ENCODE measurements around the gene ARID3B. TPM values are rescaled to one million over a fixed set of nuclear protein-coding genes. Genes with fewer than 3 reads are reported as not detected.

The ARID3B gene
- total RNA-seq, 1 donor from 2014 or later: 3.1 TPM

DNA sequence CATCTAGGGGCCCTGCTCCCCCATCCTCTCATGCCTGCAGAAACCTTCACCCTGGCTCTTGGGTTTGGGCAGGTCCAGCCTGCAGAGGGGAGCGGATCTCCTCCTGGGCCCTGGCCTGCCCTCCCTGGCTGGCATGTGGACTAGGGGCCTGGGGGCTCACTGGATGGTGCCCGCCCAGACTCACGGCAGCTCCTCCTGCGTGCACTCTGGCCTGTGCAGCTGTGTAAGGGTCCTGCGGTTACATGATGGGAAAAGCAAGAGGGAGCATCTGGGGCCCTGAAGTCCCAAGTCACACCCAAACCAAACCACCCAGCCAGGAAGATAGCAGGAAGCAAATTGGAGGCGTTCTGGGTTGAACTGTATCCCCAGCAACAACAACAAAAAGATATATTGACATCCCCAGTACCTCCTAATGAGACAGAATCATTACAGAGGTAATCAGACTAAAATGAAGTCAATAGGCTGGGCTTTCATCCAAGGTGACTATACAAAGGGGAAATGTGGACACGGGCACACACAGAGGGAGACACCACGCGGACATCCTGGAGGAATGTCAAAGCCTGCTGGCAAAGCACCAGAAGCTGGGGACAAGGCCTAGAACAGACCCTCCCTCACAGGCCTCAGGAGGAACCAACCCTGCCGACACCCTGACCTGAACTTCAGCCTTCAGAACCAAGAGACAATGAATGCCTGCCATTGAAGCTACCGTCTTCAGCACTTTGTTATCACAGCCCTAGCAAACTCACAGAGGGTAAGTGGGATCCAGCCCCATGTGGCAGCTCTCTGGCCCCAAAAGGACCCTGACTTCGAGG is 64.2 kb downstream of the ARID3B start:
- DNase-seq (ENCODE audit: low read depth): no peak

- DNase-seq (ENCODE audit: low read depth): no peak
Measured at GRCh38 chr15:74605795-74606150, 64.8 kb downstream of the ARID3B start.

GRCh38 chr15:74608786-74609185 is 67.8 kb downstream of the ARID3B start:
- DNase-seq (ENCODE audit: low read depth): no peak

- DNase-seq (ENCODE audit: low read depth): no peak
Measured at GRCh38 chr15:74609938-74610301, 68.9 kb downstream of the ARID3B start.

DNA sequence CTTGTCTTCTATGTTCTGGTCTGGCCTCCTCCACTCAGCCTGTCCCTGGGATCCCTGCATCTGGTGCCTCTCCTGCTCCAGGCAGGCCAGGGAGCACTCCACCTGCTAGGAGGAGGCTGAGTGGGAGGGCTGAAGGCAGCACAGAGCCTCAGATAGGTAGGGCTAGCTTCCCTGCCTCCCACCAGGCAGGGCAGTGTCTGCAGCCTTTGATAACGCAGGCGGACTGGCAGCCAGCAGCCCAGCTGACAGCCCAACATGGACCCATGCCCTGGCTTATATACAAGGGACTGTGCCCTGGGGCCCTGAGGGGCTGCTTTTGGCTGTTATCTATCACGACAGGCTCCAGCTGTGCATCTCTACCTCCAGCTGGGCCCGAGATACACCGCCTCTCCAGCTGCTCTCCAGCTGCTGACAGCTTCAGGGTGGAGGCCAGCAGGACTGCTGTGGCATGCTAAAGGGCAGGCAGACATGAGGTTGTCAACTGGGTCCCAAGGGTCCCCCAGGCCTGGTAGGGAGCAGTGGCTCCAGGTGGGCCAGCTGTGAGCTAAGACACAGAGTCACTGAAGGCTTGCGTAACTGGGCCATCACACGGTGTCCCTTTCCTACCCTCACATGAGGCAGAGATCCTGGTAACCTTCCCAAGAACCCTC is 69.4 kb downstream of the ARID3B start:
- DNase-seq (ENCODE audit: low read depth): no peak

- DNase-seq (ENCODE audit: low read depth): no peak
Measured at GRCh38 chr15:74611341-74611740, 70.3 kb downstream of the ARID3B start.

- DNase-seq (ENCODE audit: low read depth): no peak
Measured at GRCh38 chr15:74611834-74612233, 70.8 kb downstream of the ARID3B start.

GRCh38 chr15:74612677-74613076 is 71.7 kb downstream of the ARID3B start:
- no peak for DNase-seq (ENCODE audit: low read depth)

DNA sequence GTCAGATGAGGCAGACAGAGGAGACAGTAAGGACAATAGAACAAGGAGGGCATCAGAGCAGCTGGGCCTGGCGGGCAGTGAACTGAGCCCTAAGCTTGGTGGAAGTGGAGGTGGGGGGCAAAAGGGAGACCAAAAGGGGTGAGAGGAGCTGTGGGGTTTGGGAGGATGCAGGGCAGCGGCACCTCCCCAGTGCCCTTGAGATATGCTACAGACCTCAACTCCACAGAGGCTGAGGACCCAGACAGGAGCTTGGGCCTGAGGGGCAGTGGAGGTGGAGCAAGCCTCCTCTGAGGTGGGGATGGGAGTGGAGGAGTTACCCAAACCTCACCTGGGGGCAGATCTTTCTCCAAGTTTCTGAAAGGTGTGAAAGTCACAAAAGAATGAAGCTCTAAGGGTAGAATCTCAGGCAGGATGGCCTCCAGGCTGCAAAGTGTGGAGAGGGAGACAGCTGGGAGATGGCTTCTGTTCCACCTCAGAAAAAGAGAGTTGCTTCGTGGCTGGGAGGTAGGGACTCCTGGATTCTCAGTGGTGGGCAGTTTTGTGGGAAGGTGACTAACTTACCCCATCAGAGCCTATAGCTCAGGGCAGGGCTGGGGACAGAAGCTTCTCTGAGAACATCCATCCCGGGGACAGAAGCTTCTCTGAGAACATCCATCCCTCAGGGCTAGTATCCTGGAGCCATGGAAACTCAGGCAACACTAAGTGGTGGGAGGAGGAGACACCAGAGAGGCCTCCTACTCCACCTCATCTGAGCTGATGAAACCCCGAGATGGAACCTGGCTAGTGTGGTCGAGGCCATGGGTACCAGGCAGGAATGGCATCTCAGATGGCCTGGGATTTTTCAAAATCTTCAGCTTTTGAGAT is 72.3 kb downstream of the ARID3B start:
- no peak for DNase-seq (ENCODE audit: low read depth)

- no peak for DNase-seq (ENCODE audit: low read depth)
Measured at GRCh38 chr15:74613953-74614743, 73.1 kb downstream of the ARID3B start.

GRCh38 chr15:74614744-74615507 is 73.9 kb downstream of the ARID3B start:
- peak; percentile 16 for DNase-seq (ENCODE audit: low read depth)

DNA sequence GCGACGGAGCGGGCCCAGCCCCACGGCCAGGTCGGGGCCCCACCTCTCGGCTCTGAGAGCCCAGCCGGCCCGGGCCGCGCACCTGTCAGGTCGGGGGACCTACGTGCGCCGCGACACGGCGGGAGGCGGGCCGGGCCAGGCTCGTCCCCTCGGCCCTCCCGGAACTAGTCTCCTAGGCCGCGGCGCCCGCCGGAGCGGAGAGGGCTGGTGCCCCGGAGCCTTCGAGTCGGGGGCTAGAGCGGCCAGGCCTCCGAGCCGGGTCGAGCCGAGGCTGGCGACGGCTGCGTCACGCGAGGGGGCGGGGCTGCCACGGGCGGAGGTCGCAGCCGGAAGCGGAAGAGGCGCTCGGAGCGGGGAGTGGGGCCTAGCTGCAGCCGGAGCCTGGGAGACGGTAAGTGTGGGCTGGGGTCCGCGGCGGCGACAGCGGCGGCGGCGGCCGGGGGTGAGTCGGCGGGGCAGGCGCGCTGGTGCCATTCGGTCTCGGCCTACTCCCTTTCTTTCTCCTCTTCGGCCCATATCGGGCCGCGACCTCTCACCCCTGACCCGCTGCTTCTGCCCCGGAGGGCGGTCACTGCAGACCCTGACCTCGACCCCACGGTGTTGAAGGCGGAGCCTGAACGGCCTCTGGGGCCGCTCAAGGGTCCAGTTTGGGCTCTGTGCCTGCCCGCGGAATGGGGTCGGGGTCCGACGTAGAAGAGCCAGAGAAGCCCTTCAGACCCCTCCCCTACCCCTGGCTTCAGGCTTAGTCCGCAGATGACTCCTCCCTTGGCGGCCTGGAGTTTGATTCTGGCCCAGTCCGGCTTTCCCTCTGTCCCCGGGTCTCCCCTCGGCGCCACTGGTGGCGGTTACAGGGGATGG is 74.7 kb downstream of the ARID3B start, which contains the start of gene CLK3:
Gene CLK3 (plus strand): TSS at position 329 of the 858 bp plus-strand sequence. CDS start 3,361 bp downstream, outside the sequence.
- peak; percentile 68 for DNase-seq (ENCODE audit: low read depth)

GRCh38 chr15:74616366-74616939 is 75.4 kb downstream of the ARID3B start:
- DNase-seq (ENCODE audit: low read depth): peak; percentile 58

- no peak for DNase-seq (ENCODE audit: low read depth)
Measured at GRCh38 chr15:74616996-74617395, 76.0 kb downstream of the ARID3B start.

DNA sequence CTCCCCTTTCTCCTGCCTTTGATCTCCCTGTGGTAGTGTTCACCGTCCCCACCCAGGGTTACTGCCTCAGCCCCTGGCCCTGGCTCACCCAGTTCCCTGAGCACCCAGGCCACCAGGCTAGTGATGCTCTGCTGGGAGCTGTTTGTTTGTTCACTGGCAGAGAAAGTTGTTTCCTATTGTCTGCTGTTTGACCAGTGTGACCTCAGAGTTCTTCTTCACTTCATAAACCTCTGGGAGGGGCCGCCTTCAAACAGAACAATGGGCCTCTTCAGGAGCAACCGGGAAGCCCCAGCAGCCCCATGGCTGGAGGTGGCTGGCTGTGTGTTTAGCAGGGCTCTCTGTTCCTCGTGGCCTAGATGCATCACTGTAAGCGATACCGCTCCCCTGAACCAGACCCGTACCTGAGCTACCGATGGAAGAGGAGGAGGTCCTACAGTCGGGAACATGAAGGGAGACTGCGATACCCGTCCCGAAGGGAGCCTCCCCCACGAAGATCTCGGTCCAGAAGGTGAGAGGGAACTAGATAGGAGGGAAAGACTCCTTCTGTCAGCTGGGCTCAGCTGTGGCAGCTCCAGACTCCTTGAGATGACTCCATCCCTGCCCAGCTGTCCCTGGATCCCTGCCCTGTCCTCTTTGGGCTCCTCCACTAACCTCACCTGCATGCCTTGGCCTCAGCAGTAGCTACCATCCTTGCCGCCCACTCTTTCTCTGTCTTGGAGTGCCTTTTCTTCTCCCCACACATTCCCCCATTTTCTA is 78.0 kb downstream of the ARID3B start:
- DNase-seq (ENCODE audit: low read depth): no peak

GRCh38 chr15:74619916-74620635 is 79.1 kb downstream of the ARID3B start:
- no peak for DNase-seq (ENCODE audit: low read depth)

DNA sequence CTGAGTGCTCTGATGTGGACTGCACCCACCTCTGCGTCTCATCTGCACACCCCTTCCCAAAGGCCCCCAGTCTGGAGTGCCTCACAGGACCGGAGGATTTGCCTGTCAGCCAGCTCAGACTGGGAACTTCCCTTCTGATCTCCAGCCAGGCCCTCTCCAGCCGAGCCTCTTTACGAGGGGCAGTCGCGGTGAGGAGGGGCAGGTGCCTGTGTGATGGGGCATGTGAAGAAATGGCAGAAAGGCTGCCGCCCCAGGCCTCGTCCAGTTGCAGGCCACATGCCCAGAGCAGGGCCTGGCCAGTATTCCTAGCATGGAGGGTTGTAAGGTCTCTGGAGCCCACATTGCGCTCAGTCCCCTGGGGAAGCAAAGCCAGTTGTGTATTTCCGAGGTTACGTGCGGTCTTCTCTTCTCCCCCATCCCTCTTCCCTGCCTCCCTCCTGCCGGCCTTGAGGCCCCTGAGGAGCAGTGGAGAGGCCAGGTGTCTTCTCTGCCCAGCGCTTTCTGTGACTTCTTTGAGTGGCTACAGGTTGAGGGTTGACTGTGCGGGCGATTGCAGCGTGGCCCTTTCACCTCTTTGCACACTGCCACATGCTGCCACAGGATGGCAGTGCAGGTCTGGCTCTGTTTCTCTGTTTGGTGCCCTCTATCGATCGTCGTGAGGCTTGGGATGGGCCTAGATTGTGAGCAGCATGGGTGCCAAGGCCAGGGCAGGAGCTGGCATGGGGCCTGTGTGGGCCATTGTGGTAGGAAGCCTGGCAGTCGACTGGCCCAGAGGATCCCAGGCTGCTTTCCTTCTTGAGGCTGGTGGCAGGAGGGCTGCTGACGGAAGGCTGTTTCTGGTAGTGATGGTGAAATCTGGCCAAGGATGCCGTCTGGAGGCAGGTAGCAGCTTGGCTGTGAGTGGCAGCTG is 79.9 kb downstream of the ARID3B start:
- peak; percentile 63 for DNase-seq (ENCODE audit: low read depth)

Data from renal cortical epithelial cell (primary cell).